SK-N-SH (cell line): ENCODE results near the gene NDST4.

Experiments
- EP300 ChIP-seq, 2 experiments: IDR thresholded peaks; 2 replicates each; pipeline versions ENCODE4 v1.4.0 to v1.6.1; 2012; ENCODE audit warnings: borderline replicate concordance in 1 of 2, low read depth in 1 of 2, low read length in 1 of 2
- MXI1 ChIP-seq: IDR thresholded peaks from 2 replicates; pipeline ENCODE4 v1.6.1; 2012; ENCODE audit warnings: mild to moderate bottlenecking, low read depth, low read length, improper control_type of control experiment
- RAD21 ChIP-seq: IDR thresholded peaks from 2 replicates; pipeline ENCODE4 v1.6.1; 2012; ENCODE audit warnings: mild to moderate bottlenecking, low read length
- RCOR1 ChIP-seq: fragments of 150-350 bp; IDR thresholded peaks from 2 replicates; pipeline ENCODE4 v1.6.1; 2017; ENCODE audit warnings: antibody characterized with exemption, low read length
- RXRA ChIP-seq: IDR thresholded peaks from 2 replicates; pipeline ENCODE4 v1.4.0; 2012; ENCODE audit warnings: low read depth, mild to moderate bottlenecking, borderline replicate concordance
- TAF1 ChIP-seq: IDR thresholded peaks from 2 replicates; pipeline ENCODE4 v1.6.1; 2012; ENCODE audit warnings: low read depth, mild to moderate bottlenecking, low read length, moderate library complexity, borderline replicate concordance
- TF ChIP-seq, protein P1 (sequence below): IDR thresholded peaks from 2 replicates; pipeline ENCODE4 v1.6.1; 2012; ENCODE audit warnings: mild to moderate bottlenecking, low read depth, low read length, moderate library complexity
- TF ChIP-seq, protein P2 (sequence below): fragments of 200-600 bp; sonication (generic); IDR thresholded peaks from 2 replicates; pipeline ENCODE4 v1.6.1; 2017; ENCODE audit warnings: antibody characterized with exemption, mild to moderate bottlenecking, moderate library complexity

DNA sequence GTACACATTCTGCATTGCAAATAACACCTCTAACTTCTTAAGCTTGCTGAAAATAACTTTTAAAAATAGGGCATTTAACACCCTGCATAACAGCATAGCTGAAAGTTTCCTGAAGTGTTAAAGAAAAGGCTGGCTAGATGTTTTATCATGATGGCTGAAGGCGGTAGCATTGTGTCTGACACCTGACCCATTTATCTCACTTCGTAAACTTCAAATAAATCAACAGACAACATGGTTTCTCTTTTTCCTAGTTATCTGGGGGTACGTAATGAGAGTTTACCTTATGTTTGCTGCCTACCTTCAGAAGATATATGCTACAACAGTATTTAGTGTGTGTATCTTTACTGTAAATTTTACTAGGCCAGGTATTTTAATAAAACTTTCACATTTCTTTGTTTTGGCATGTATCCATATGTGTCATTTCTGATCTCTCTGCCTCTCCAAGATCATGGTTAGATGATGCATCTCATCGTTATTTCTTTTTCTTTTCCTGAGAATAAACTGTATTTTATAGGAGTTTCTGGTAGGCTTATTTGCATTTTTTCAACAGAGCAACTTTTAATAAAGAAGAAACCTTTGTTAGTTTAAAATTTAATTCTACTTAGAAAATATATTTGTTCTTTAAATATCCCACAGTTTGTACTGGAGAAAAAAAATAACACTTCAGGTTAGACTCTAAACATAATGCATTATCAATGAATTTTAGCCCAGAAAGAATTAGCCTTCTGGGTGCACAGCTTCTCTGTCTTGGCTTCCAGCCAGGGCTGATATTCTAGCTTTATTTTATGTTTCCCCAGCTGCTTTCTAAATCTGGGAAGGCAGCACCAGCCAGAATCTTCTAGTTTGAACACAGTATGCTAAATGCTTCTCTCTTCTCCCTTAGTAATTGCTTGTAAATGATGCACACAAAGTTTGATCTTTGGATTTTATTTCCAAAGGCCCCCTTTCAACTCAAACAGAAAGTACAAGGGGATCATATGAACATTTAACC is 2.9 kb downstream of the NDST4 start:
- TF ChIP-seq, protein P1, sequence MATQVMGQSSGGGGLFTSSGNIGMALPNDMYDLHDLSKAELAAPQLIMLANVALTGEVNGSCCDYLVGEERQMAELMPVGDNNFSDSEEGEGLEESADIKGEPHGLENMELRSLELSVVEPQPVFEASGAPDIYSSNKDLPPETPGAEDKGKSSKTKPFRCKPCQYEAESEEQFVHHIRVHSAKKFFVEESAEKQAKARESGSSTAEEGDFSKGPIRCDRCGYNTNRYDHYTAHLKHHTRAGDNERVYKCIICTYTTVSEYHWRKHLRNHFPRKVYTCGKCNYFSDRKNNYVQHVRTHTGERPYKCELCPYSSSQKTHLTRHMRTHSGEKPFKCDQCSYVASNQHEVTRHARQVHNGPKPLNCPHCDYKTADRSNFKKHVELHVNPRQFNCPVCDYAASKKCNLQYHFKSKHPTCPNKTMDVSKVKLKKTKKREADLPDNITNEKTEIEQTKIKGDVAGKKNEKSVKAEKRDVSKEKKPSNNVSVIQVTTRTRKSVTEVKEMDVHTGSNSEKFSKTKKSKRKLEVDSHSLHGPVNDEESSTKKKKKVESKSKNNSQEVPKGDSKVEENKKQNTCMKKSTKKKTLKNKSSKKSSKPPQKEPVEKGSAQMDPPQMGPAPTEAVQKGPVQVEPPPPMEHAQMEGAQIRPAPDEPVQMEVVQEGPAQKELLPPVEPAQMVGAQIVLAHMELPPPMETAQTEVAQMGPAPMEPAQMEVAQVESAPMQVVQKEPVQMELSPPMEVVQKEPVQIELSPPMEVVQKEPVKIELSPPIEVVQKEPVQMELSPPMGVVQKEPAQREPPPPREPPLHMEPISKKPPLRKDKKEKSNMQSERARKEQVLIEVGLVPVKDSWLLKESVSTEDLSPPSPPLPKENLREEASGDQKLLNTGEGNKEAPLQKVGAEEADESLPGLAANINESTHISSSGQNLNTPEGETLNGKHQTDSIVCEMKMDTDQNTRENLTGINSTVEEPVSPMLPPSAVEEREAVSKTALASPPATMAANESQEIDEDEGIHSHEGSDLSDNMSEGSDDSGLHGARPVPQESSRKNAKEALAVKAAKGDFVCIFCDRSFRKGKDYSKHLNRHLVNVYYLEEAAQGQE = no peak
- TF ChIP-seq, protein P2, sequence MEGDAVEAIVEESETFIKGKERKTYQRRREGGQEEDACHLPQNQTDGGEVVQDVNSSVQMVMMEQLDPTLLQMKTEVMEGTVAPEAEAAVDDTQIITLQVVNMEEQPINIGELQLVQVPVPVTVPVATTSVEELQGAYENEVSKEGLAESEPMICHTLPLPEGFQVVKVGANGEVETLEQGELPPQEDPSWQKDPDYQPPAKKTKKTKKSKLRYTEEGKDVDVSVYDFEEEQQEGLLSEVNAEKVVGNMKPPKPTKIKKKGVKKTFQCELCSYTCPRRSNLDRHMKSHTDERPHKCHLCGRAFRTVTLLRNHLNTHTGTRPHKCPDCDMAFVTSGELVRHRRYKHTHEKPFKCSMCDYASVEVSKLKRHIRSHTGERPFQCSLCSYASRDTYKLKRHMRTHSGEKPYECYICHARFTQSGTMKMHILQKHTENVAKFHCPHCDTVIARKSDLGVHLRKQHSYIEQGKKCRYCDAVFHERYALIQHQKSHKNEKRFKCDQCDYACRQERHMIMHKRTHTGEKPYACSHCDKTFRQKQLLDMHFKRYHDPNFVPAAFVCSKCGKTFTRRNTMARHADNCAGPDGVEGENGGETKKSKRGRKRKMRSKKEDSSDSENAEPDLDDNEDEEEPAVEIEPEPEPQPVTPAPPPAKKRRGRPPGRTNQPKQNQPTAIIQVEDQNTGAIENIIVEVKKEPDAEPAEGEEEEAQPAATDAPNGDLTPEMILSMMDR = no peak
- no peak for TF ChIP-seq EP300 (IDR thresholded peaks at IDR 0.05; ENCODE audit: borderline replicate concordance in 1 of 2, low read depth in 1 of 2, low read length in 1 of 2)
- no peak for TF ChIP-seq TAF1
- no peak for TF ChIP-seq RAD21
- no peak for TF ChIP-seq RCOR1
- TF ChIP-seq MXI1 = no peak
- no peak for TF ChIP-seq RXRA
